Stimulated activated CD8-positive, alpha-beta memory T cell treated with anti-CD3 and anti-CD28 coated beads, Interleukin-12 subunit alpha, Interleukin-12 subunit beta, amount 100 ng/mL, for 24 hours (primary cell): ENCODE results near the gene ZDHHC1.
"Not testable (repeated sequence)": the region's sequence is repeated elsewhere in the genome, so short reads cannot be mapped to it uniquely, and the experiment has no call there.

Source experiments
- DNase-seq: peaks from one replicate; pipeline ENCODE4 v3.0.0-alpha.2; 2020; ENCODE audit errors: extremely low read depth

ZDHHC1 gene

GRCh38 chr16:67430977-67431774 lies 14.9 kb upstream of the ZDHHC1 start, which contains the start of gene HSD11B2:
Gene HSD11B2, plus strand, starts transcription at chr16:67431121. Its CDS starts 128 bp downstream, at chr16:67431249.
- DNase-seq: no peak

- no peak for DNase-seq
Measured at GRCh38 chr16:67430504-67430976, 14.3 kb upstream of the ZDHHC1 start.

GRCh38 chr16:67429799-67430503 lies 13.7 kb upstream of the ZDHHC1 start:
- no peak for DNase-seq

GRCh38 chr16:67429053-67429798 lies 12.9 kb upstream of the ZDHHC1 start:
- no peak for DNase-seq

- DNase-seq: no peak
Measured at GRCh38 chr16:67428146-67428731, 12.0 kb upstream of the ZDHHC1 start.

- DNase-seq: no peak
Measured at GRCh38 chr16:67426950-67427349, 10.7 kb upstream of the ZDHHC1 start.

- no peak for DNase-seq
Measured at GRCh38 chr16:67426022-67426421, 9.7 kb upstream of the ZDHHC1 start.

- DNase-seq: no peak
Measured at GRCh38 chr16:67425580-67425979, 9.3 kb upstream of the ZDHHC1 start.

- DNase-seq: no peak
Measured at GRCh38 chr16:67425061-67425460, 8.8 kb upstream of the ZDHHC1 start.

- DNase-seq: no peak
Measured at GRCh38 chr16:67424261-67424615, 8.0 kb upstream of the ZDHHC1 start.

GRCh38 chr16:67423611-67424260 lies 7.5 kb upstream of the ZDHHC1 start:
- no peak for DNase-seq

- DNase-seq: no peak
Measured at GRCh38 chr16:67423015-67423414, 6.7 kb upstream of the ZDHHC1 start.

GRCh38 chr16:67421030-67421429 lies 4.8 kb upstream of the ZDHHC1 start:
- DNase-seq: no peak

GRCh38 chr16:67419931-67420330 lies 3.7 kb upstream of the ZDHHC1 start:
- no peak for DNase-seq

GRCh38 chr16:67419502-67419901 lies 3.2 kb upstream of the ZDHHC1 start:
- DNase-seq: no peak

GRCh38 chr16:67417333-67418061 lies 1.2 kb upstream of the ZDHHC1 start:
- DNase-seq: no peak

GRCh38 chr16:67415421-67415820 lies 856 bp downstream of the ZDHHC1 start:
- not testable (repeated sequence) for DNase-seq

GRCh38 chr16:67413978-67414911 lies 2.0 kb downstream of the ZDHHC1 start:
- no peak for DNase-seq

GRCh38 chr16:67412294-67412693 lies 4.0 kb downstream of the ZDHHC1 start:
- no peak for DNase-seq

- DNase-seq: no peak
Measured at GRCh38 chr16:67411339-67411738, 4.9 kb downstream of the ZDHHC1 start.
